BE2C (cell line): ENCODE measurements around the gene AGRN.
A peak's percentile ranks its signal among the peaks of the same experiment; 100 is the strongest.

Experiments
- DNase-seq: peaks from one replicate; pipeline ENCODE4 v3.0.0-alpha.2; 2020
- H3K27me3 ChIP-seq: fragments of 250-450 bp; sonication (Bioruptor Pico); 2 replicates; pipeline ENCODE4 v1.5.1; 2020; ENCODE audit warnings: mild to moderate bottlenecking
- H3K36me3 ChIP-seq: fragments of 250-450 bp; sonication (Bioruptor Pico); 2 replicates; pipeline ENCODE4 v1.5.1; 2020; ENCODE audit warnings: mild to moderate bottlenecking
- H3K4me1 ChIP-seq: fragments of 250-450 bp; sonication (Bioruptor Pico); 2 replicates; pipeline ENCODE4 v1.5.1; 2020
- H3K4me3 ChIP-seq: 2 replicates; pipeline ENCODE4 v1.5.1; 2011; ENCODE audit warnings: low read depth, low read length
- H3K9me3 ChIP-seq: fragments of 250-450 bp; sonication (Bioruptor Pico); 2 replicates; pipeline ENCODE4 v1.5.1; 2020
- CTCF ChIP-seq: IDR thresholded peaks from 2 replicates; pipeline ENCODE4 v1.5.1; 2012; ENCODE audit warnings: mild to moderate bottlenecking, low read depth, low read length

The AGRN gene

GRCh38 chr1:1000357-1001056 lies 19.4 kb upstream of the AGRN start:
- Histone ChIP-seq H3K36me3 (no peaks in the 10 kb centered on the region), H3K4me3 (peak overlapping the region; percentile 14; the same call in 1 of the 2 replicates), H3K4me1 (peaks cover 22% of the 10 kb centered on the region), H3K27me3 (peaks cover 60% of the 10 kb centered on the region), H3K9me3 (peaks cover 5% of the 10 kb centered on the region; the same call in 1 of the 2 replicates)
- no peak for TF ChIP-seq CTCF
- DNase-seq, result peak; percentile 48

DNA sequence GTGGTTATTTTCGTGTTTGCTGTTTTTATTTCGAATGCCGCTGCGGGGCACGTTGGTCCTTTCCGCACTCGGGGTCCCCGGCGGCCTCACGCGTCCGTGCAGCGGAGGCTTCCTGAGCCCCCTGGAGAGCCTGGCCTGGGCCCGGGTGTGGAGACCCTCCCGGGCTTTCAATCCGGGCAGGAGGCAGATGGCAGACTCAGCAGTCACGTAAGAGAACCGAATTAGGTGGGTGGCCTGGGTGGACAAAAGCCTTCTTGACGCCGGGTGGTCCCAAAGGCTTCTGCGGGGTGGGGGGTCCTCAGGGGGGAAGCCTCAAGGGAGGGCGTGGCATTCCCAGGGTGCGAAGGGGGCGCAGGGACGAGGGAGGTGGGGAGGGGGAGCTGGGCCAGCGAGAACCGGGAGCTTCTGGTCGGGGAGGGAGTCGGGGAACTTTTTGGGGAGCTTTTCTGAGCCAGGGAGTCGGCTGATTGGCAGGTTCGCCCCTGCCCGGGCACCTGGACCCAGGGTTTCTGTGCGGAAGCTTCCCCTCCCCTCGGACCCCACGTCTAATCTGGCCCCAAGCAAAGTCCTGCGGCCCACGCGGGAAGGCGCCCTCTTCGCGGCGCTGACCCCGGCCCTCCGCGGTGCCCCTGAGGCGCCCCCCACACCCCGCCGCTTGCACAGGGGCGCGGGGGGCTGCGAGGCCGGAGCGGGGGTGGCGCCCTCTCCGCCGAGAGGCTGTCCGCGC lies 18.7 kb upstream of the AGRN start:
- TF ChIP-seq CTCF, result no peak
- Histone ChIP-seq H3K4me1 (peaks cover 29% of the 10 kb centered on the region), H3K4me3 (no peak overlapping the region), H3K27me3 (peaks cover 56% of the 10 kb centered on the region), H3K9me3 (peaks cover 5% of the 10 kb centered on the region; the same call in 1 of the 2 replicates), H3K36me3 (no peaks in the 10 kb centered on the region)
- DNase-seq, result no peak

DNA sequence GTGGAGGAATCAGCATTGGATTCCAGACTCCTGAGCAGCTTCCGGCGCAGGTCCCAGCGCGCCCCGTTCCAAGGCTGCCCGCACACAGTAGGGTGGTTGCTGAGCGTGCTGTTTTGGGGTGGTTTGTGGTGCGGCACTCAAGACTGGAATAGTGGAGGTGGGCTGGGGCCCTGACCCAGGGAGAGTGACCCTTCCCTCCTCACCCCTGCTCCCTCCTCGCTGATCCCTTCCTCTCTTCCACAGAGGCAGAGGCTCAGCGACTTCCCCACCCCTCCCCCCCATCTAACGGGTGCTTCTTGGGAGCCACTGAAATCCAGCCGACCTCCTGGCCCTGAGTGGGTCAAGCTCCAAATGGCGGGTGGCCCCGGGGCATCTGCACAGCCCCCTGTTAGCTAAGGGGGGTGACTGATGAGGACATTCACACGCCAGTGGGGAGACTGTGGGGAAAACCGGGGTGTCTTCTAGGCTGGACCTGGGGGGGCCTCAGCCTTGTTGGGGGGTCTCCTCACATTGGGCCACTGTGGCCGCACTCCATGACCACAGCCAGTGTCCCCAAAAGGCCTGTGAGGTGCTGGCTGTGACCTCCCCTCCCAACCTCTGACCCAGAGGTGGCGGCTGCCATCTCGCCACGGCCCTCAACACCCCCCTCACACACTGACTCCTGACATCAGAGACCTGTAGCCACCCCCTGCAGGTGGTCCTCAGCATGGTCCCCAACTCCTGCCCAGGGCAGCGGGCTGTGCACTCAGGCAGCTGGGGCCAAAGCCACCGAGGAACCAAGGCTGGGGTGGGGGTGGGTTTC lies 16.1 kb upstream of the AGRN start:
- Histone ChIP-seq H3K27me3 (peaks cover 34% of the 10 kb centered on the region), H3K36me3 (no peaks in the 10 kb centered on the region), H3K4me1 (peaks cover 33% of the 10 kb centered on the region), H3K4me3 (no peak overlapping the region), H3K9me3 (peaks cover 5% of the 10 kb centered on the region; the same call in 1 of the 2 replicates)
- DNase-seq, result no peak
- no peak for TF ChIP-seq CTCF

DNA sequence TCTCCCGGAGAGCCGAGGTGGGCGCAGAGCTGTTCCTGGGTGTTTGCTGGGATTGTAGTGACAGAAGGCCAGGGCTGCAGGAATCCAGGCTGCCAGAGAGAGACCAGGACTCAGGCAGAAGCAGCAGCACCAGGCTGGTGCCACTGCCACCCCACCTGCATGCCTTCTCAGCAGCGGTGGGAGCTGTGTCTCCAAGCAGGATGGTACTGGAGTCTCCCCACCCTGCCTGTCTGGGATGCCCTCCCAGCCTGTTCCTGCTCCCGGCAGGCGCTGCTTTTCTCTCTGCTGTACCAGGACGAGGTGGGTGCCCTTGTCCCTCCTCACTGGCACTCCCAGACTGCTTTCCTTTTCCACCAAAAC lies 15.5 kb upstream of the AGRN start:
- Histone ChIP-seq H3K27me3 (peaks cover 28% of the 10 kb centered on the region), H3K4me1 (peaks cover 33% of the 10 kb centered on the region)

More for the DNA sequence above, 15.5 kb upstream of the AGRN start:
- Histone ChIP-seq H3K4me3 (peak overlapping the region; percentile 41), H3K9me3 (peaks cover 5% of the 10 kb centered on the region; the same call in 1 of the 2 replicates), H3K36me3 (no peaks in the 10 kb centered on the region)
- peak; percentile 34 for DNase-seq
- TF ChIP-seq CTCF, result no peak
